WTC11 (cell line): ENCODE results near the gene CUL4A. TPM values are rescaled to one million over a fixed set of nuclear protein-coding genes. Genes with fewer than 3 reads are reported as not detected.
A peak's percentile ranks its signal among the peaks of the same experiment; 100 is the strongest.

ENCODE experiments used
- ATAC-seq: fragments of 200-7000 bp; cut with Tn5 transposase; 2 replicates; pipeline ENCODE4 v1.10.0; 2021; ENCODE audit warnings: mild to moderate bottlenecking, moderate library complexity
- Bru-seq: library from RNA; stranded (reverse); fragments of 400-500 nt; gene quantifications from one replicate; lab custom pipeline; 2021; lab: Mats Ljungman, UMichigan
- CTCF ChIA-PET: fragments of 300-600 bp; sonication (Branson Sonifier 250); formaldehyde crosslinking; loops from one replicate; lab custom pipeline; 2021; ENCODE audit warnings: antibody characterized with exemption; lab: Charles Lee
- POLR2A ChIA-PET: fragments of 350-600 bp; sonication (Branson Sonifier 250); formaldehyde crosslinking; loops from one replicate; lab custom pipeline; 2021; ENCODE audit warnings: antibody characterized with exemption; lab: Charles Lee
- DNase-seq: peaks from one replicate; pipeline ENCODE4 v3.0.0; 2021; ENCODE audit warnings: low spot score
- H3K27ac Mint-ChIP-seq: 2 replicates; pipeline ENCODE4 v1.8.0; 2021; ENCODE audit warnings: mixed read lengths
- H3K27me3 Mint-ChIP-seq: 2 replicates; pipeline ENCODE4 v1.8.0; 2021; ENCODE audit warnings: low read depth, mild to moderate bottlenecking, moderate library complexity, mixed read lengths
- H3K36me3 Mint-ChIP-seq: 2 replicates; pipeline ENCODE4 v1.8.0; 2021; ENCODE audit warnings: mixed read lengths
- H3K4me1 Mint-ChIP-seq: 2 replicates; pipeline ENCODE4 v1.8.0; 2022; ENCODE audit warnings: mixed read lengths
- H3K4me3 Mint-ChIP-seq: 2 replicates; pipeline ENCODE4 v1.8.0; 2021; ENCODE audit warnings: mild to moderate bottlenecking, moderate library complexity, mixed read lengths
- H3K9me3 Mint-ChIP-seq: 2 replicates; pipeline ENCODE4 v1.8.0; 2021; ENCODE audit warnings: mixed read lengths
- AR ChIP-seq: fragments of 250-450 bp; sonication (Bioruptor Pico); IDR thresholded peaks from 2 replicates; pipeline ENCODE4 v1.9.0; 2021; ENCODE audit warnings: mild to moderate bottlenecking
- ATF3 ChIP-seq: sonication (generic); formaldehyde crosslinking; conservative IDR thresholded peaks from 2 replicates; pipeline ENCODE4 v1.8.1; 2022; ENCODE audit warnings: mild to moderate bottlenecking, missing genetic modification reagents
- ATF6 ChIP-seq: sonication (generic); formaldehyde crosslinking; IDR thresholded peaks from 2 replicates; pipeline ENCODE4 v1.8.1; 2023; ENCODE audit warnings: mild to moderate bottlenecking, missing genetic modification reagents
- CBFB ChIP-seq: sonication (generic); formaldehyde crosslinking; IDR thresholded peaks from 2 replicates; pipeline ENCODE4 v1.8.1; 2022; ENCODE audit warnings: mild to moderate bottlenecking, low read depth, missing genetic modification reagents
- CTCF ChIP-seq: fragments of 200-600 bp; IDR thresholded peaks from 2 replicates; pipeline ENCODE4 v1.8.0; 2022; ENCODE audit warnings: antibody characterized with exemption
- E2F4 ChIP-seq: sonication (generic); formaldehyde crosslinking; IDR thresholded peaks from 2 replicates; pipeline ENCODE4 v1.8.1; 2022; ENCODE audit warnings: low read depth, mild to moderate bottlenecking, moderate library complexity, missing genetic modification reagents, borderline replicate concordance
- ETV6 ChIP-seq: sonication (generic); formaldehyde crosslinking; IDR thresholded peaks from 2 replicates; pipeline ENCODE4 v1.8.1; 2022; ENCODE audit warnings: mild to moderate bottlenecking, missing genetic modification reagents
- FOXK1 ChIP-seq: sonication (generic); formaldehyde crosslinking; IDR thresholded peaks from 2 replicates; pipeline ENCODE4 v1.8.0; 2022; ENCODE audit warnings: mild to moderate bottlenecking, moderate library complexity, missing genetic modification reagents
- GABPB1 ChIP-seq: sonication (generic); formaldehyde crosslinking; IDR thresholded peaks from 2 replicates; pipeline ENCODE4 v1.8.1; 2023; ENCODE audit warnings: mild to moderate bottlenecking, missing genetic modification reagents
- GTF2I ChIP-seq: fragments of 250-450 bp; sonication (Bioruptor Pico); conservative IDR thresholded peaks from 2 replicates; pipeline ENCODE4 v1.4.0; 2021; ENCODE audit warnings: mild to moderate bottlenecking
- JAZF1 ChIP-seq: fragments of 250-450 bp; sonication (Bioruptor Pico); IDR thresholded peaks from 2 replicates; pipeline ENCODE4 v1.9.0; 2021; ENCODE audit warnings: moderate library complexity, mild to moderate bottlenecking, inconsistent platforms
- MYBL2 ChIP-seq: sonication (generic); formaldehyde crosslinking; IDR thresholded peaks from 2 replicates; pipeline ENCODE4 v1.8.1; 2023; ENCODE audit warnings: mild to moderate bottlenecking, moderate library complexity, missing genetic modification reagents
- PRRX2 ChIP-seq: fragments of 250-450 bp; sonication (Bioruptor Pico); IDR thresholded peaks from 2 replicates; pipeline ENCODE4 v1.8.0; 2021; ENCODE audit warnings: mild to moderate bottlenecking
- STAT6 ChIP-seq: sonication (generic); formaldehyde crosslinking; conservative IDR thresholded peaks from 2 replicates; pipeline ENCODE4 v1.8.1; 2023; ENCODE audit warnings: mild to moderate bottlenecking, low read depth, missing genetic modification reagents, moderate library complexity
- TP53 ChIP-seq: sonication (generic); formaldehyde crosslinking; IDR thresholded peaks from 2 replicates; pipeline ENCODE4 v1.8.1; 2023; ENCODE audit warnings: mild to moderate bottlenecking, missing genetic modification reagents
- ZNF121 ChIP-seq: sonication (generic); formaldehyde crosslinking; IDR thresholded peaks from 2 replicates; pipeline ENCODE4 v1.8.0; 2023; ENCODE audit warnings: missing genetic modification reagents
- ZNF232 ChIP-seq: sonication (generic); formaldehyde crosslinking; IDR thresholded peaks from 2 replicates; pipeline ENCODE4 v1.8.0; 2022; ENCODE audit warnings: mild to moderate bottlenecking, missing genetic modification reagents
- ZNF317 ChIP-seq: sonication (generic); formaldehyde crosslinking; IDR thresholded peaks from 2 replicates; pipeline ENCODE4 v1.8.1; 2023; ENCODE audit warnings: low read depth, mild to moderate bottlenecking, moderate library complexity, missing genetic modification reagents, borderline replicate concordance
- ZNF425 ChIP-seq: fragments of 250-450 bp; sonication (Bioruptor Pico); conservative IDR thresholded peaks from 2 replicates; pipeline ENCODE4 v1.9.0; 2021; ENCODE audit warnings: mild to moderate bottlenecking
- long read RNA-seq, 3 experiments: library from RNA in 1 of 3; library from capped mRNA in 1 of 3; library from polyadenylated mRNA in 1 of 3; unstranded in 2 of 3; stranded (forward) in 1 of 3; transcript quantifications; one replicate each; pipeline ENCODE4 v2.0.0, GENCODE V29; 2021
- total RNA-seq: library from RNA; stranded (reverse); gene quantifications from 3 replicates; pipeline ENCODE4 v1.2.3, GENCODE V29; 2021

CUL4A gene
- total RNA-seq: 97.4 to 100 TPM (median 99.9 TPM) in 3 replicates
- Bru-seq, nascent RNA: percentile 88 among the genes with signal in this experiment
- long read RNA-seq, experiment 1, full-length matches to known transcripts: 713 of 894 reads
- long read RNA-seq, experiment 1, partial matches to known transcripts: 70 of 894 reads
- long read RNA-seq, experiment 1, other reads (novel, unspliced or antisense): 111 of 894 reads
- long read RNA-seq, experiment 2, transcript CUL4A-209 (6 exons, 1,111 nt): minor isoform, 12 of 118 reads
- long read RNA-seq, experiment 2, transcript CUL4A-202 (20 exons, 2,364 nt): major isoform, 36 of 118 reads
- long read RNA-seq, experiment 2, partial matches to known transcripts: 32 of 118 reads
- long read RNA-seq, experiment 2, other reads (novel, unspliced or antisense): 37 of 118 reads
- long read RNA-seq, experiment 3, partial matches to known transcripts: 14 of 21 reads
- long read RNA-seq, experiment 3, other reads (novel, unspliced or antisense): 2 of 21 reads

- H3K27me3 Mint-ChIP-seq: no peaks in the 10 kb centered on the region
- H3K4me3 Mint-ChIP-seq: peak within 1 kb of the TSS; percentile 93
- no peak for TF ChIP-seq PRRX2
- 0 out of 2 replicates have a peak, but pooled peaks have one; percentile 1 for TF ChIP-seq STAT6 (CRISPR knock-in tag)
- peak; percentile 78 for DNase-seq
- H3K4me1 Mint-ChIP-seq: peaks cover 51% of the 10 kb centered on the region
- ChIA-PET POLR2A (interaction anchor here (1.0 to 1.5 kb wide), 3 partner anchors 10 to 23 kb away, joined by 3 read pairs; no protein-coding TSS in a partner anchor), CTCF (interaction anchor here (1.0 to 1.6 kb wide), 4 partner anchors 29 to 353 kb away, joined by 3 to 7 read pairs (median 4); no protein-coding TSS in a partner anchor)
- H3K27ac Mint-ChIP-seq: peak within 1 kb of the TSS; percentile 80; the same call in 1 of the 2 replicates
- H3K9me3 Mint-ChIP-seq: no peaks in the 10 kb centered on the region
- H3K36me3 Mint-ChIP-seq: peaks cover 32% of the 10 kb centered on the region; the same call in 1 of the 2 replicates
- ATAC-seq: peak; percentile 50
These were observed at the start of gene CUL4A for GRCh38 chr13:113209336-113209758. Gene CUL4A, plus strand, starts transcription at chr13:113209613. Its CDS starts 15 bp downstream, at chr13:113209628.

GRCh38 chr13:113159701-113160100 is 49.7 kb upstream of the CUL4A start:
- Mint-ChIP-seq H3K9me3 (peaks cover 12% of the 10 kb centered on the region), H3K36me3 (no peaks in the 10 kb centered on the region), H3K27ac (no peak overlapping the region), H3K4me1 (peaks cover 24% of the 10 kb centered on the region), H3K4me3 (no peak overlapping the region), H3K27me3 (peaks cover 2% of the 10 kb centered on the region; the same call in 1 of the 2 replicates)
- ChIA-PET POLR2A (no interaction called here), CTCF (interaction anchor here (1.0 kb wide), 1 partner anchor 130 kb away, joined by 3 read pairs; no protein-coding TSS in a partner anchor)
- DNase-seq (no peak), ATAC-seq (peak; percentile 27)
- TF ChIP-seq AR (CRISPR knock-in tag) (no peak), TP53 (CRISPR knock-in tag) (no peak), GABPB1 (CRISPR knock-in tag) (no peak), ZNF121 (no peak), ATF3 (CRISPR knock-in tag) (no peak), FOXK1 (no peak), JAZF1 (CRISPR knock-in tag) (no peak), ZNF232 (CRISPR knock-in tag) (no peak), ATF6 (no peak), ZNF425 (CRISPR knock-in tag) (no peak), GTF2I (CRISPR knock-in tag) (no peak), MYBL2 (CRISPR knock-in tag) (no peak), CTCF (no peak), E2F4 (no peak), ZNF317 (no peak), CBFB (CRISPR knock-in tag) (no peak), ETV6 (CRISPR knock-in tag) (no peak)
